DND-41 (cell line): Measurements from ENCODE around the gene PRKCZ.

Experiments used
- CTCF ChIP-seq: IDR thresholded peaks from 2 replicates; pipeline ENCODE4 v1.5.1; 2012; ENCODE audit warnings: borderline replicate concordance, low read length, moderate library complexity, mild to moderate bottlenecking; ENCODE audit not compliant: poor library complexity, severe bottlenecking; ENCODE audit errors: extremely low read depth
- EZH2 ChIP-seq: IDR thresholded peaks from 3 replicates; pipeline ENCODE4 v1.6.1; 2012; ENCODE audit warnings: borderline replicate concordance, low read depth, mild to moderate bottlenecking, moderate library complexity, low read length, inconsistent platforms; ENCODE audit not compliant: severe bottlenecking

- TF ChIP-seq CTCF (no peak), EZH2 (no peak)
Observed at GRCh38 chr1:2049718-2050431, at the start of gene PRKCZ.
